ENCODE measurements around the gene OR52B4.

GRCh38 chr11:4416306-4416705, 48.1 kb upstream of the OR52B4 start:
- TF ChIP-seq POLR2A (IDR thresholded peaks at IDR 0.05; ENCODE audit: low read length), result no peak
- TF ChIP-seq, protein P1, sequence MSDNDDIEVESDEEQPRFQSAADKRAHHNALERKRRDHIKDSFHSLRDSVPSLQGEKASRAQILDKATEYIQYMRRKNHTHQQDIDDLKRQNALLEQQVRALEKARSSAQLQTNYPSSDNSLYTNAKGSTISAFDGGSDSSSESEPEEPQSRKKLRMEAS (IDR thresholded peaks at IDR 0.05), result no peak
- no peak for TF ChIP-seq RFX5 (IDR thresholded peaks at IDR 0.05)
- no peak for TF ChIP-seq CTCF (IDR thresholded peaks at IDR 0.05)
- no peak for TF ChIP-seq SMC3 (IDR thresholded peaks at IDR 0.05)
- no peak for TF ChIP-seq ESRRA (IDR thresholded peaks at IDR 0.05; ENCODE audit: borderline replicate concordance, low read length)
- no peak for TF ChIP-seq EP300 (IDR thresholded peaks at IDR 0.05)
- no peak for TF ChIP-seq RCOR1 (IDR thresholded peaks at IDR 0.05; ENCODE audit: low read depth, low read length)
- no peak for TF ChIP-seq E2F6 (IDR thresholded peaks at IDR 0.05; ENCODE audit: borderline replicate concordance, low read depth)
- TF ChIP-seq CEBPB (IDR thresholded peaks at IDR 0.05), result no peak
- TF ChIP-seq, protein P2, sequence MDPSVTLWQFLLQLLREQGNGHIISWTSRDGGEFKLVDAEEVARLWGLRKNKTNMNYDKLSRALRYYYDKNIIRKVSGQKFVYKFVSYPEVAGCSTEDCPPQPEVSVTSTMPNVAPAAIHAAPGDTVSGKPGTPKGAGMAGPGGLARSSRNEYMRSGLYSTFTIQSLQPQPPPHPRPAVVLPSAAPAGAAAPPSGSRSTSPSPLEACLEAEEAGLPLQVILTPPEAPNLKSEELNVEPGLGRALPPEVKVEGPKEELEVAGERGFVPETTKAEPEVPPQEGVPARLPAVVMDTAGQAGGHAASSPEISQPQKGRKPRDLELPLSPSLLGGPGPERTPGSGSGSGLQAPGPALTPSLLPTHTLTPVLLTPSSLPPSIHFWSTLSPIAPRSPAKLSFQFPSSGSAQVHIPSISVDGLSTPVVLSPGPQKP (IDR thresholded peaks at IDR 0.05; ENCODE audit: low read depth, low read length), result no peak
- TF ChIP-seq FOXS1 (CRISPR knock-in tag; IDR thresholded peaks at IDR 0.05), result no peak
- TF ChIP-seq MYC (IDR thresholded peaks at IDR 0.05; ENCODE audit: borderline replicate concordance, low read length), result no peak
